ENCODE results near the gene NDUFC1. TPM values are rescaled to one million over a fixed set of nuclear protein-coding genes. Genes with fewer than 3 reads are reported as not detected.

NDUFC1 gene
- total RNA-seq, 1 donor from 2014 or later, result 52.9 TPM

DNA sequence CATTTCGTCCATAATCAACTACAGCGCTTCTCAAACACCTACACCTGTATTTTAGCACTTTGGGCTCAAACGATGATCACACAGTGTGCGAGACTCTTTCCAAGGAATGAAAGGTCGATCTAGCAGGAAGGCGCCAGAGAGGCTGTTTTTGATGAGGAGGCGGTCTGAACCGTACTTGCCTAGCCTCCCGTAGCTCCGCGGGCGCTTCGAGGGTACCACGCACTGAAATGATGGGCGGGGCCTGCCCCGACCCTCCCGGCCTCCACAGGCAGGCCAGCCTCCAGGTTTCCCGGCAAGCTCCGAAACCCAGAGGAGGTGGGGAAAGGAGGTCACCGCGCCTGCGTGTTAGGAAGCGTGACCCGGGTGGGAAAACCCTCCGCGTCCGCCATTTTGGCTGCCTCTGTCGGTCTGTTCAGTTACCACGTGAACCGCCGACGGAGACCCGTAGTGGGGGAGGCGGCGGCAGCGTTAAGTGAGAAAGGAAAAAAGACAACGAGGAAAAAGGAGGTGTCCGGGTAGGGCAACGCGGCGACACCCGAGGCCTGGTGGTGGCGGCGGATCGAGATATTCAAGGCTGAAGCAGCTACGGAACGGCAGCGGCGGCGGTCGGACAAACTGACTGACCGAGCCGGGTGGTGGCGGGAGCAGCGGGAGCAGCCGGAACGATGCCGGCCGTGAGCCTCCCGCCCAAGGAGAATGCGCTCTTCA lies 1.0 kb downstream of the NDUFC1 start, which contains the start of gene NAA15:
Gene NAA15, plus strand, starts transcription at position 393 of the 708 bp plus-strand sequence. Its CDS starts 273 bp downstream, at position 666.
- Histone ChIP-seq H3K36me3 (no peaks in the 10 kb centered on the region), H3K27ac (peak within 1 kb of the TSS; percentile 93), H3K27me3 (no peaks in the 10 kb centered on the region), H3K9me3 (no peaks in the 10 kb centered on the region), H3K4me3 (peak within 1 kb of the TSS; percentile 84), H3K4me1 (peaks cover 29% of the 10 kb centered on the region)
- TF ChIP-seq CTCF (IDR thresholded peaks at IDR 0.05), result no peak
- intact Hi-C loops (cut with DNase I), result no loop called here
- DNase-seq (peak; percentile 99), ATAC-seq (peak; percentile 99)

- DNase-seq, result no peak
- Histone ChIP-seq H3K4me3 (peak overlapping the region; percentile 84), H3K27ac (peak overlapping the region; percentile 93), H3K9me3 (no peaks in the 10 kb centered on the region), H3K27me3 (no peaks in the 10 kb centered on the region), H3K36me3 (no peaks in the 10 kb centered on the region), H3K4me1 (peaks cover 34% of the 10 kb centered on the region)
- peak; percentile 4 for ATAC-seq
- no peak for TF ChIP-seq CTCF (IDR thresholded peaks at IDR 0.05)
- intact Hi-C loops (cut with DNase I), result no loop called here
Measured at GRCh38 chr4:139300431-139301112, 1.7 kb downstream of the NDUFC1 start.

DNA sequence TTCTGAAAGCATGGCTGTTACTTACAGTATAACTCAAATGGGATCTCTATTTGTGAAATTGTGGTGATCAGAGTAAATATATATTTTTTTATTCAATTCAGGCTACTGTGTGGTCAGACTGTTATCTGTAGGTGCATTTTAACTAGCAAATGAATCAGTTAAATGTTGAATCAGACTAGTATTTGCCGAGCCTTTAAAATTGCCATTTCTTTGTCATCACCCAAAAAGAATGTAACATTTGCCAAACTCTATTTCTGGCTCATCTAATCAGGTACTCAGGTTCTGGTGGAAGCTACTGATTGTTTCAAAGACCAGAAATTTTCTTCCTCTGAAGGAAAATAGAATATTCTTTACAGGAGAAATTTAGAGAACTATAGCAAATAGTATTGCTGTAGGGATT lies 2.7 kb downstream of the NDUFC1 start:
- TF ChIP-seq CTCF (IDR thresholded peaks at IDR 0.05), result no peak
- intact Hi-C loops (cut with DNase I), result no loop called here
- H3K27ac ChIP-seq, result no peak overlapping the region

DNA sequence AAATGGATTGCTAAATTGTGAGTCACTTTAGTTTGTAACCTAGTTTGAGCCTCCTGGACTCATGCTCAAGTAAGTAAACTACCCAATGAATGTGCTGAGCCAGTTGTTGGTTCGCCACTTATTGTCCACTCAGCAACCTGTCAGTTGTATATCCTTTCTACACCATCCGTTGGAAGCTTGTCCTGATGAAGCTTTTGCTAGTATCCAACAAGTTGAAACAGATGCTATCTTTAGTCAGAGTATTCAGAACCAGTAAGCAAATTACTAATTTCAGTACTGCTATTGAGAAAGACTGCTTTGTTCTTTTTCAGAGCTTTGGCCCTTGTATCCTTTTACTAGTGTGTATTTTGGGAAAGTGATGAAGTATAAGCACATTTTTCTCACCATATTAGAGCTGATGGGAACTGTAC lies 5.3 kb downstream of the NDUFC1 start:
- H3K27me3 ChIP-seq, result no peaks in the 10 kb centered on the region
- H3K4me1 ChIP-seq, result peaks cover 27% of the 10 kb centered on the region
- DNase-seq (no peak), ATAC-seq (no peak)
- intact Hi-C loops (cut with DNase I), result no loop called here
- H3K36me3 ChIP-seq, result peaks cover 18% of the 10 kb centered on the region
- H3K27ac ChIP-seq, result no peak overlapping the region
- no peak for TF ChIP-seq CTCF (IDR thresholded peaks at IDR 0.05)
- no peaks in the 10 kb centered on the region for H3K9me3 ChIP-seq
- no peak overlapping the region for H3K4me3 ChIP-seq

More for the DNA sequence above, 2.7 kb downstream of the NDUFC1 start:
- peaks cover 36% of the 10 kb centered on the region for H3K4me1 ChIP-seq
- H3K27me3 ChIP-seq, result no peaks in the 10 kb centered on the region
- DNase-seq, result no peak
- no peak for ATAC-seq
- peak overlapping the region; percentile 84 for H3K4me3 ChIP-seq
- H3K36me3 ChIP-seq, result no peaks in the 10 kb centered on the region
- no peaks in the 10 kb centered on the region for H3K9me3 ChIP-seq

- ATAC-seq, result no peak
- Histone ChIP-seq H3K36me3 (peaks cover 28% of the 10 kb centered on the region), H3K27me3 (no peaks in the 10 kb centered on the region), H3K4me1 (peaks cover 27% of the 10 kb centered on the region), H3K4me3 (peak overlapping the region; percentile 79), H3K27ac (peak overlapping the region; percentile 90), H3K9me3 (no peaks in the 10 kb centered on the region)
- DNase-seq, result no peak
- intact Hi-C loops (cut with DNase I), result no loop called here
- no peak for TF ChIP-seq CTCF (IDR thresholded peaks at IDR 0.05)
Measured at GRCh38 chr4:139295942-139296299, 6.4 kb downstream of the NDUFC1 start.
